Right lobe of liver (tissue), 4 donors: ENCODE measurements around the gene RABL2A.
"Not testable (repeated sequence)": the region's sequence is repeated elsewhere in the genome, so short reads cannot be mapped to it uniquely, and the experiment has no call there.

ENCODE experiments used
- POLR2A ChIP-seq: fragments of 450-650 bp; IDR thresholded peaks from one replicate; pipeline ENCODE4 v1.6.1; 2017; ENCODE audit warnings: antibody characterized with exemption, mild to moderate bottlenecking
- TF ChIP-seq, protein P1 (sequence below), 4 donors: fragments of 200-600 bp in 3 of 4; fragments of 450-650 bp in 1 of 4; IDR thresholded peaks; one replicate each; pipeline versions ENCODE4 v1.5.1 to v1.8.0; 2016 to 2022; ENCODE audit warnings: antibody characterized with exemption in 4 of 4, mild to moderate bottlenecking in 2 of 4
- donor health status: DM: no; HTN: no; CAD: no.
- donor health status: DM: no; HTN: no; CAD: no.
- donor health status: DM: no; HTN: yes; CAD: no.

- TF ChIP-seq, protein P1, sequence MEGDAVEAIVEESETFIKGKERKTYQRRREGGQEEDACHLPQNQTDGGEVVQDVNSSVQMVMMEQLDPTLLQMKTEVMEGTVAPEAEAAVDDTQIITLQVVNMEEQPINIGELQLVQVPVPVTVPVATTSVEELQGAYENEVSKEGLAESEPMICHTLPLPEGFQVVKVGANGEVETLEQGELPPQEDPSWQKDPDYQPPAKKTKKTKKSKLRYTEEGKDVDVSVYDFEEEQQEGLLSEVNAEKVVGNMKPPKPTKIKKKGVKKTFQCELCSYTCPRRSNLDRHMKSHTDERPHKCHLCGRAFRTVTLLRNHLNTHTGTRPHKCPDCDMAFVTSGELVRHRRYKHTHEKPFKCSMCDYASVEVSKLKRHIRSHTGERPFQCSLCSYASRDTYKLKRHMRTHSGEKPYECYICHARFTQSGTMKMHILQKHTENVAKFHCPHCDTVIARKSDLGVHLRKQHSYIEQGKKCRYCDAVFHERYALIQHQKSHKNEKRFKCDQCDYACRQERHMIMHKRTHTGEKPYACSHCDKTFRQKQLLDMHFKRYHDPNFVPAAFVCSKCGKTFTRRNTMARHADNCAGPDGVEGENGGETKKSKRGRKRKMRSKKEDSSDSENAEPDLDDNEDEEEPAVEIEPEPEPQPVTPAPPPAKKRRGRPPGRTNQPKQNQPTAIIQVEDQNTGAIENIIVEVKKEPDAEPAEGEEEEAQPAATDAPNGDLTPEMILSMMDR (IDR thresholded peaks at IDR 0.05), result not testable (repeated sequence)
- not testable (repeated sequence) for TF ChIP-seq POLR2A
These were observed 5.8 kb downstream of the RABL2A start for GRCh38 chr2:113632849-113633345.
